Esophagus squamous epithelium (tissue), 5 donors: ENCODE data around the gene KCNK5. TPM values are rescaled to one million over a fixed set of nuclear protein-coding genes. Genes with fewer than 3 reads are reported as not detected.

Source experiments
- DNase-seq: peaks from one replicate; lab custom pipeline; 2025; lab: John Stamatoyannopoulos, UW
- H3K27ac ChIP-seq, 4 donors: fragments of 200-600 bp; sonication (generic); one replicate each; pipeline ENCODE4 v1.5.1; 2016 to 2019; ENCODE audit warnings: mild to moderate bottlenecking in 1 of 4
- H3K27me3 ChIP-seq, 4 donors: fragments of 200-600 bp; sonication (generic); 1 replicate in 3 of 4; 2 replicates in 1 of 4; pipeline versions ENCODE4 v1.5.1 to v1.6.0; 2017 to 2021; ENCODE audit warnings: antibody characterized with exemption in 1 of 4
- H3K36me3 ChIP-seq, 3 donors: fragments of 200-600 bp; sonication (generic); one replicate each; pipeline ENCODE4 v1.5.1; 2016 to 2019
- H3K4me1 ChIP-seq, 3 donors: fragments of 200-600 bp; sonication (generic); one replicate each; pipeline ENCODE4 v1.5.1; 2017 to 2019
- H3K4me3 ChIP-seq, 4 donors: fragments of 200-600 bp; sonication (generic); 1 replicate in 3 of 4; 2 replicates in 1 of 4; pipeline ENCODE4 v1.5.1; 2016 to 2019; ENCODE audit warnings: mild to moderate bottlenecking in 2 of 4, moderate library complexity in 1 of 4
- H3K9me3 ChIP-seq, 3 donors: fragments of 200-600 bp; sonication (generic); one replicate each; pipeline ENCODE4 v1.5.1; 2016 to 2019
- CTCF ChIP-seq, 6 experiments: fragments of 450-650 bp in 4 of 6; fragments of 200-600 bp in 2 of 6; sonication (generic) in 2 of 6; IDR thresholded peaks; one replicate each; pipeline ENCODE4 v1.5.1; 2016 to 2019; ENCODE audit warnings: antibody characterized with exemption in 6 of 6, mild to moderate bottlenecking in 4 of 6, moderate library complexity in 4 of 6
- POLR2A ChIP-seq, 4 donors: fragments of 450-650 bp; IDR thresholded peaks; one replicate each; pipeline ENCODE4 v1.6.1; 2017; ENCODE audit warnings: antibody characterized with exemption in 4 of 4, mild to moderate bottlenecking in 4 of 4, moderate library complexity in 3 of 4
- WGBS, 2 donors: methylation state at CpG; one replicate each; pipeline ENCODE4 v1.1.5; 2018; 5-methylcytosine and 5-hydroxymethylcytosine counted together
- intact Hi-C: fragments of 100-400 bp; cut with DNase I; formaldehyde crosslinking; loops from one replicate; pipeline ENCODE4 v1.15.0; 2022
- total RNA-seq, 4 donors: library from RNA; depleted of rRNA; stranded (reverse); fragments of >200 nt; gene quantifications; one replicate each; pipeline ENCODE4 v1.1.0, GENCODE V29; 2016
- donor health status: DM: yes; HTN: yes; CAD: no.

KCNK5 gene
- total RNA-seq, 4 donors from 2014 or later, result 6.1 to 11.0 (median 8.7) TPM

DNA sequence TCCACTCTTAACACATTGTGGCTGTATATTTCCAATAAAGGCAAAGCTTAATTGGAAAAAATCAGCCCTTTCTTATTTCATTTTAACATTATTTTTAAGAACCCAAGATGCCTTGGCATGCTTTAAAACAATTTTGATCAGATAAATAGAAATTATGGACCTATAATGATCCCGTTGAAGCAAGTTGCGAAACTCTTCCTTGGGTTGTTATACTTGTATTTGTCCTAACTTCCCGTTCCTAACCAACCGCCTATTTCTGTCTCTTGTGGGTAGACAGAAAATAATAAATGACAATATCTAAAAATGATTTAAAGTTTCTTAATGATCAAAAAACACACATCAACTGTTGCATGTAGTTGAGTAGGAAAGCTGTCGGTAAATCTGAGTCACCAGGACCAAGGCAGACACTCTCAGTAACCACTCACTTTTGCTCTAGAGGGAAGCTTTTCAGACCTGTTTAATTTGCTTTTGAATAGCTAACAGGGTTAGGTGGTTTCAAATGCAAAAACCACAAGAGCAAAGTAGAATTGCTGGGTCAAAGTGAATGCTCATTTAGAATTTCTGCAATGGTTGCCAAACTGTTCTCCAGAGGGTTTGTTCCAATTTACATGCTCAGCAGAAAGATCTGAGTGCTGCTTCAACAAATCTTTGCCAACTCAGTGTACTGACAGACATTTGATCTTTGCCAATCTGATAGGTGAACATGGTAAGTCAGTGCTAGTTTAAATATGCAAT is 34.2 kb upstream of the KCNK5 start:
- Histone ChIP-seq H3K27ac (no peak overlapping the region), H3K4me1 (peaks cover 0 to 9% (median 0%) of the 10 kb centered on the region in 3 donors), H3K27me3 (peaks cover 0 to 26% (median 0%) of the 10 kb centered on the region in 4 donors), H3K36me3 (no peaks in the 10 kb centered on the region), H3K4me3 (no peak overlapping the region), H3K9me3 (no peaks in the 10 kb centered on the region)
- TF ChIP-seq POLR2A (IDR thresholded peaks at IDR 0.05) (no peak), CTCF (IDR thresholded peaks at IDR 0.05) (no peak)
- no peak for DNase-seq
- WGBS, 2 donors, result 38 to 49% methylated on average over 5 of the region's 5 CpGs
- intact Hi-C loops, result no loop called here

- Histone ChIP-seq H3K27ac (no peak overlapping the region), H3K4me3 (no peak overlapping the region), H3K27me3 (peaks cover 0 to 26% (median 0%) of the 10 kb centered on the region in 4 donors), H3K36me3 (no peaks in the 10 kb centered on the region), H3K4me1 (peaks cover 0 to 9% (median 0%) of the 10 kb centered on the region in 3 donors), H3K9me3 (no peaks in the 10 kb centered on the region)
- no peak for DNase-seq
- WGBS, 2 donors, result 71 to 93% methylated on average over 3 of the region's 3 CpGs
- intact Hi-C loops, result no loop called here
- TF ChIP-seq POLR2A (IDR thresholded peaks at IDR 0.05), result no peak
- TF ChIP-seq CTCF (IDR thresholded peaks at IDR 0.05), result no peak
These were observed 32.5 kb upstream of the KCNK5 start for GRCh38 chr6:39261751-39262150.

GRCh38 chr6:39260953-39261352 is 31.7 kb upstream of the KCNK5 start:
- 48 to 100% methylated on average over 2 of the region's 2 CpGs for WGBS, 2 donors
- H3K4me3 ChIP-seq, result no peak overlapping the region
- H3K4me1 ChIP-seq, result peaks cover 0 to 9% (median 0%) of the 10 kb centered on the region in 3 donors
- H3K9me3 ChIP-seq, result no peaks in the 10 kb centered on the region
- no peaks in the 10 kb centered on the region for H3K36me3 ChIP-seq
- no peak for TF ChIP-seq POLR2A (IDR thresholded peaks at IDR 0.05)
- intact Hi-C loops, result no loop called here
- no peak overlapping the region for H3K27ac ChIP-seq
- no peak for DNase-seq
- peaks cover 0 to 27% (median 0%) of the 10 kb centered on the region in 4 donors for H3K27me3 ChIP-seq

DNA sequence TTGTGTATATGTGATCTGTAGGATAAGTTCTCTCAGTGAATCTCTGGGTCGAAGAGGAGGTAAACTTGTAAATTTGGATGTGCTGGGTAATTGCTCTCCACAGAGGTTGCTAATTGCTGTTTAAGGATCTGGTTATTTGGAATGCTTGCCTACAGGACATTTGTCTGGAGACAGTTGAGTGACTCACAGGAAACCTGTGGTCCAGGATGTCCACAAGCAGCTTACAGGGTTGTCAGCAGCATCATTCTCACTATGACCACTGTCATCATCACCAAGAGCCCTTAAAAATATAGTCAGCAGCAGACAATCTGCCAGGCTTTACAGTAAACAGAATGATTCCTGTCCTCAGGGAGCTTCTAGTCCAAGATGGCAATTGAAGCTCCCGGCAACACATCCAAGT is 31.2 kb upstream of the KCNK5 start:
- Histone ChIP-seq H3K9me3 (no peaks in the 10 kb centered on the region), H3K27ac (no peak overlapping the region), H3K4me3 (no peak overlapping the region), H3K4me1 (peaks cover 0 to 9% (median 0%) of the 10 kb centered on the region in 3 donors), H3K27me3 (peaks cover 0 to 32% (median 0%) of the 10 kb centered on the region in 4 donors), H3K36me3 (no peaks in the 10 kb centered on the region)
- DNase-seq, result no peak
- 80 to 81% methylated on average over 2 of the region's 2 CpGs for WGBS, 2 donors
- no peak for TF ChIP-seq CTCF (IDR thresholded peaks at IDR 0.05)
- TF ChIP-seq POLR2A (IDR thresholded peaks at IDR 0.05), result no peak
- intact Hi-C loops, result no loop called here

GRCh38 chr6:39256294-39256940 is 27.1 kb upstream of the KCNK5 start:
- TF ChIP-seq CTCF (IDR thresholded peaks at IDR 0.05) (no peak), POLR2A (IDR thresholded peaks at IDR 0.05) (no peak)
- H3K27ac ChIP-seq, result no peak overlapping the region
- no peak for DNase-seq
- H3K36me3 ChIP-seq, result no peaks in the 10 kb centered on the region
- intact Hi-C loops, result no loop called here
- peaks cover 0 to 5% (median 0%) of the 10 kb centered on the region in 3 donors for H3K4me1 ChIP-seq
- no peak overlapping the region for H3K4me3 ChIP-seq
- no peaks in the 10 kb centered on the region for H3K9me3 ChIP-seq
- 89 to 91% methylated on average over 1 to 2 of the region's 2 CpGs for WGBS, 2 donors
- peaks cover 0 to 30% (median 0%) of the 10 kb centered on the region in 4 donors for H3K27me3 ChIP-seq
